Ramos (cell line): ENCODE results near the gene OSBPL3.

Source experiments
- in situ Hi-C: fragments of 300-500 bp; cut with MboI; formaldehyde crosslinking; loops from one replicate; pipeline ENCODE4 v1.14.3; 2022; ENCODE audit warnings: low sequenced_read_pairs; ENCODE audit not compliant: unreplicated experiment

OSBPL3 gene

GRCh38 chr7:24783698-24784097, 196.3 kb downstream of the OSBPL3 start:
- in situ Hi-C loops: no loop called here

- in situ Hi-C loops: no loop called here
Observed at GRCh38 chr7:24781106-24781505, 198.9 kb downstream of the OSBPL3 start.

GRCh38 chr7:24779283-24779655, 200.7 kb downstream of the OSBPL3 start:
- in situ Hi-C loops: no loop called here

GRCh38 chr7:24778543-24779282, 201.3 kb downstream of the OSBPL3 start:
- in situ Hi-C loops: no loop called here

- in situ Hi-C loops: no loop called here
Observed at GRCh38 chr7:24777806-24778205, 202.2 kb downstream of the OSBPL3 start.

- in situ Hi-C loops: no loop called here
Observed at GRCh38 chr7:24773646-24774045, 206.3 kb downstream of the OSBPL3 start.

- in situ Hi-C loops: no loop called here
Observed at GRCh38 chr7:24769851-24770250, 210.1 kb downstream of the OSBPL3 start.

- in situ Hi-C loops: no loop called here
Observed at GRCh38 chr7:24769014-24769830, 210.8 kb downstream of the OSBPL3 start.

GRCh38 chr7:24767878-24768569, 212.0 kb downstream of the OSBPL3 start:
- in situ Hi-C loops: no loop called here

- in situ Hi-C loops: no loop called here
Observed at GRCh38 chr7:24764972-24765744, 214.8 kb downstream of the OSBPL3 start.

GRCh38 chr7:24764011-24764410, 216.0 kb downstream of the OSBPL3 start:
- in situ Hi-C loops: no loop called here

GRCh38 chr7:24763303-24763901, 216.6 kb downstream of the OSBPL3 start:
- in situ Hi-C loops: no loop called here

GRCh38 chr7:24762771-24763170, 217.2 kb downstream of the OSBPL3 start:
- in situ Hi-C loops: no loop called here

- in situ Hi-C loops: no loop called here
Observed at GRCh38 chr7:24760968-24761367, 219.0 kb downstream of the OSBPL3 start.

- in situ Hi-C loops: no loop called here
Observed at GRCh38 chr7:24757353-24758275, 222.4 kb downstream of the OSBPL3 start, which contains the start of gene GSDME. TSS of gene GSDME (minus strand) at chr7:24757464. CDS start at chr7:24749774, 7,690 bp downstream.

GRCh38 chr7:24756545-24757352, 223.2 kb downstream of the OSBPL3 start:
- in situ Hi-C loops: no loop called here

GRCh38 chr7:24755541-24756407, 224.2 kb downstream of the OSBPL3 start:
- in situ Hi-C loops: no loop called here
